GM19351 (cell line): Measurements from ENCODE around the gene S100A12.
"Not testable (repeated sequence)": the region's sequence is repeated elsewhere in the genome, so short reads cannot be mapped to it uniquely, and the experiment has no call there.

Experiments
- ATAC-seq: cut with Tn5 transposase; IDR thresholded peaks from one replicate; pipeline ENCODE4 v1.9.1; 2021; ENCODE audit warnings: mild to moderate bottlenecking, moderate library complexity; ENCODE audit not compliant: unreplicated experiment

S100A12 gene

GRCh38 chr1:153375511-153375910, at the start of gene S100A12:
S100A12 (minus strand) TSS chr1:153375621; CDS start chr1:153374592, 1,029 bp downstream.
- ATAC-seq = no peak

GRCh38 chr1:153422450-153423068, 47.1 kb upstream of the S100A12 start:
- no peak for ATAC-seq

- no peak for ATAC-seq
These were observed 44.9 kb upstream of the S100A12 start for GRCh38 chr1:153420306-153420705.

GRCh38 chr1:153419436-153419793, 44.0 kb upstream of the S100A12 start:
- ATAC-seq = not testable (repeated sequence)

- not testable (repeated sequence) for ATAC-seq
These were observed 43.5 kb upstream of the S100A12 start for GRCh38 chr1:153418758-153419435.

GRCh38 chr1:153417136-153417888, 41.9 kb upstream of the S100A12 start:
- ATAC-seq = no peak

- no peak for ATAC-seq
These were observed 40.6 kb upstream of the S100A12 start, which contains the start of gene S100A7A for GRCh38 chr1:153415850-153416570. S100A7A (plus strand) TSS chr1:153416520; CDS start chr1:153418083, 1,563 bp downstream.

GRCh38 chr1:153413961-153414360, 38.5 kb upstream of the S100A12 start:
- ATAC-seq = not testable (repeated sequence)

- ATAC-seq = not testable (repeated sequence)
These were observed 31.9 kb upstream of the S100A12 start for GRCh38 chr1:153407274-153407673.

GRCh38 chr1:153405825-153406599, 30.6 kb upstream of the S100A12 start:
- not testable (repeated sequence) for ATAC-seq

GRCh38 chr1:153404768-153405167, 29.3 kb upstream of the S100A12 start:
- no peak for ATAC-seq

GRCh38 chr1:153404086-153404635, 28.7 kb upstream of the S100A12 start:
- no peak for ATAC-seq

- no peak for ATAC-seq
These were observed 28.1 kb upstream of the S100A12 start for GRCh38 chr1:153403421-153404085.

GRCh38 chr1:153402226-153402625, 26.8 kb upstream of the S100A12 start:
- ATAC-seq = no peak

GRCh38 chr1:153401461-153401860, 26.0 kb upstream of the S100A12 start:
- no peak for ATAC-seq

GRCh38 chr1:153400244-153400643, 24.8 kb upstream of the S100A12 start:
- no peak for ATAC-seq

GRCh38 chr1:153399401-153400055, 24.1 kb upstream of the S100A12 start:
- no peak for ATAC-seq

- ATAC-seq = no peak
These were observed 22.7 kb upstream of the S100A12 start for GRCh38 chr1:153397924-153398651.
